HG03575 (cell line): Measurements from ENCODE around the gene AARS1.
"Not testable (repeated sequence)": the region's sequence is repeated elsewhere in the genome, so short reads cannot be mapped to it uniquely, and the experiment has no call there.

Experiments
- ATAC-seq: cut with Tn5 transposase; IDR thresholded peaks from one replicate; pipeline ENCODE4 v1.9.1; 2021; ENCODE audit not compliant: unreplicated experiment, insufficient number of reproducible peaks, low FRiP score; ENCODE audit errors: extremely low read depth

Gene AARS1

DNA sequence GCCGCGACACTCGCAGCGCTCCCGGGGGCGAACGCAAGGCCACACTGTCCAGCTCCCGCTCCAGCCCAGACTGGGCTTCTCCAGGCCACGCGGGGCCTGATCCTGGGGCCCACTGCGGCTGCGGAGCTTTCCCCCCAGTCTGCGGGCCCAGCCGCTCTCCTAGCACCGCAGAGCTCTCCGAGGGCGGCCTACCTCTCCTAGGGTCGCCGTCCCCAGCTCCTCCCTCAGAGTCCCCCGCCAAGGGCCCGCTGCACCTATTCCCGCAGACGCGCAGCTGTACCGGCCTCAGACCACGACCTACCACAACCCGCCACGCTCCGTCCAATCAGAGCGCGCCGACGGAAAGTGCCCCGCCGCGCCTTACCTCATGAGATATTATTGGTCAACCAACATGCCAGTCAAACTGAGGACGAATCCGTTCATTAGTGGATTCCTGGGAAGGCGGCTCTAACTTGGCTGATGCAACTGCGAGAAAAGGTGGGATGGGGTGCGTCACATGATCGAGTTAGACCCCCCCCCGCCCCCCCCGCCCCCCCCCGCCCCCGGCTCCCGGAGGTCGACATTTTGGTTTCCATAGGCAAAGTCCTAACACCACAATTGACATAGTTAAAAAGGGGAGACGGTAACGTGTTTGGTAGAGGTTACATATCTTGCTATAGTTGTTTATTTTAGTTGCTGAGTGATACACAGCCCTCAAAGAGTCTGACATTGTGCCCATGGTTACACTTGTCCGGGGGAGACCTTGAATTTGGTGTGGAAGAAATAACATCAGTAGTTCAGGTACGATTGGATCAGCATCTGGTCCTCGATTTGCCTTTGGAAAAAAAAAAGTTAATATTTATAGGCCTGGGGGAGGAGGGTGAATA is at the start of gene AARS1:
AARS1 (minus strand) TSS at position 278 of the 866 bp plus-strand sequence. CDS start 6,743 bp downstream, outside the sequence.
- ATAC-seq: peak; percentile 42

DNA sequence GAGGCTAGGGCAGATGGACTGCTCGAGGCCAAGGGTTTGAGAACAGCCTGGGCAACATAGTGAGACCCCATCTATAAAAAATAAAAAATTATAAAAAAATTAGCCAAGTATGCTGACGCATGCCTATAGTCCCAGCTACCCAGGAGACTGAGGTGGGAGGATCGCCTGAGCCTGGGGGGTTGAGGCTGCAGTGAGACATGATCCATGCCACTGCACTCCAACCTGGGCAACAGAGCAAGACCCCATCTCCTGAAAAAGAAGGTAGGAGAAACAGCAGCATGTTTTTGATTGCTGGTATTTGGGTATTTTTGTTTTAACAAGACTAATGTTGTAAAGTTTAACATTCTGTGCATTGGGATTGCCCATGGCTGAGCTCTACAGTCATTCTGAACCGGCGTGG is 48.5 kb upstream of the AARS1 start:
- ATAC-seq: no peak

DNA sequence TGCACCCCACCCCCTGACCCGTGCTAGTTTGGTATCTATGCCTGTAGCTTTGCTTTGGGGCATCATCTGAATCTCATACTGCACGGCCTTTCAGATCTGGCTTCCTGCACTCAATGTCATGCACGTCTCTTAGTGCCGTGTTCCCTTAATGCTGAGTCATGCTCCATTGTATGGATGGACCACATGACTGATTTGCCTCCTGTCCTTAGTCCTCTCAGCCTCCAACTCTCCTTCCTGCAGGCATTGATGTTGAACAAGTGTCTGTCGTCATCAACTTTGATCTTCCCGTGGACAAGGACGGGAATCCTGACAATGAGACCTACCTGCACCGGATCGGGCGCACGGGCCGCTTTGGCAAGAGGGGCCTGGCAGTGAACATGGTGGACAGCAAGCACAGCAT is 43.4 kb upstream of the AARS1 start:
- ATAC-seq: not testable (repeated sequence)

DNA sequence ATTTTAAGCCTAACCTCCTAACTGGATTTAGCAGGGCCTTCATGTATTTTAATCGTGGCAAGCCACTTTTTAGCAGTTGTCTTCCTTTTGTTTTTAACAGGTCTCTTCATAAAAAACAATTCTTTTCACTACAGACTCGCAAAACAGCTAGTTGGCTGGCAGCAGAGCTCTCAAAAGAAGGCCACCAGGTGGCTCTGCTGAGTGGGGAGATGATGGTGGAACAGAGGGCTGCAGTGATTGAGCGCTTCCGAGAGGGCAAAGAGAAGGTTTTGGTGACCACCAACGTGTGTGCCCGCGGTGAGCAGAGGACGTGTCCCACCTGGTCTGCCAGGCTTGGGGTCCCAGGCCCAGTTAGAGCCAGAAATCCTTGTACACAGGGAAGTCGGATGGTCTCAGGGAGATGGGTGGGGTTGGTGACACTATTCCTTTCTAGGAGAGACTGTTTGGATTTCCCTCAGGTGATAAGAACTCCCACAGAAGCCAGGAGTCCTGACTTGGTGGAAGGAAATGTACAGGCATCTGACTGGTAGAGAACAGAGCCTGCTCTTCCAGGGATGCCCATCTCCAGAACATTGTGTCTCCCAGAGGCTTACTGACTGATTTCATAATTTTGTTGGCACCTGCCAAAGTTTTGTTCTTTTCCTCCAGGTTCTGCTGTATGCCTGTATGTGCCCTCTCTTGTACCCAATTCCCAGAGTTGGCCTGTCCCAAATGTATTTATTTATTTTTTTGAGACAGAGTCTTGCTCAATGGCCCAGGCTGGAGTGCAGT is 42.5 kb upstream of the AARS1 start:
- ATAC-seq: no peak

DNA sequence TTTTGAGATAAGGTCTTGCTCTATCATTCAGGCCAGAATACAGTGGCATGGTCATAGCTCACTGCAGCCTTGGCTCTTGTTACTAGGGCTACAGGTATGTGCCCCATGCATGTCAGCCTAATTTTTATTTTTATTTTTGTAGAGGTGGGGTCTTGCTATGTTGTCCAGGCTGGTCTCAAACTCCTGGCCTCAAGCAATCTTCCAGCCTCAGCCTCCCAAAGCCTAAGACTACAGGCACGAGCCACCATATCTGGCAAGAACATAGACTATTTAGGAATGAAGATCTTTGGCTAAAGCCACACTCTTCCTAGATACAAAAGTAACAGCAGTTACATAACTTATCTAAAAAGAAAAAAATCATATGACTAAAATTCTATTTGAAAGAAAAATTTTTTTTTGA is 41.8 kb upstream of the AARS1 start:
- no peak for ATAC-seq

DNA sequence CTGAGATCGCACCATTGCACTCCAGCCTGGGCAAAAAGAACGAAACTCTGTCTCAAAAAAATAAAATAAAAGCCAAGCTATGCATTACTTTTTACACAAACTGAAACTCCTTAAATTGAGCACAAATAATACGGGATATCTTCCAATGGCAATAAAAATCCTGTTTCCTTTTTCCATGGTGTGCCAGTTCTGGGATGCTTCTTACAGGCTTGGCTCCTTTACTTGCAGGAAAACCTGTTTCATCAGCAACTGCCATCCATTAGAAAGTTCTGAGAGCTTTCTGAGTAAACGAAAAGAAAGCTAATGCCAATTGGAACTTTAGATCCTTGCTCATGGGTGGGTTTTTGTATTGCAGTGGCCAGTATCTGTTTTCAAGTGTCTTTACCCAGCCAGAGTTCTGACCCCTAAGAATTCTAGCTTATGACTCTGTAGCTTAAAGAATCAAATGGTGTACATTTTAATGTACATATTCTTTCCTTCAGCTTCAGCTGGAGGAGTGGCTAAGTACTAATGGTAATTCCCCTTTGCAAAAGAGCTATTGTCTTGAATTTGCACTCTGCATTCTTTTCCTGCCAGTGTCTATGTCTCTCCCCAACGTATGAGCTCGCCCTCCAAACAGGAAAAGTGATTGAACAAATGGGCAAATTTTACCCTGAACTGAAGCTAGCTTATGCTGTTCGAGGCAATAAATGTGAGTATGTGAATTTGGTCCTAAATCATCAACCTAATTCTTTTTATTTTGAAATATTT is 35.9 kb upstream of the AARS1 start:
- no peak for ATAC-seq

DNA sequence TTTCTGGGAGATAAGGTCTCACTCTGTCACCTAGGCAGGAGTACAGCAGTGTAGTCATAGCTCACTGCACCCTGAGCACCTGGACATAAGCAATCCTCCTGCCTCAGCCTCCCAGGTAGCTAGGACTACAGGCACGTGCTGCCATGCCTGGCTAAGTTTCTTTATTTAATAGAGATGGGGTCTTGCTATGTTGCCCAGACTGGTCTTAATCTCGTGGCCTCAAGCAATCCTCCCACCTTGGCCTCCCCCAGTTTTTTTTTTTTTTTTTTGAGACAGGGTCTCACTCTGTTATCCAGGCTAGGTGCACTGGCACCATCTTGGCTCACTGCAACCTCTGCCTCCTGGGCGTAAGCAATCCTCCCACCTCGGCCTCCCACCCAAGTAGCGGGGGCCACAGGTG is 30.8 kb upstream of the AARS1 start:
- no peak for ATAC-seq

DNA sequence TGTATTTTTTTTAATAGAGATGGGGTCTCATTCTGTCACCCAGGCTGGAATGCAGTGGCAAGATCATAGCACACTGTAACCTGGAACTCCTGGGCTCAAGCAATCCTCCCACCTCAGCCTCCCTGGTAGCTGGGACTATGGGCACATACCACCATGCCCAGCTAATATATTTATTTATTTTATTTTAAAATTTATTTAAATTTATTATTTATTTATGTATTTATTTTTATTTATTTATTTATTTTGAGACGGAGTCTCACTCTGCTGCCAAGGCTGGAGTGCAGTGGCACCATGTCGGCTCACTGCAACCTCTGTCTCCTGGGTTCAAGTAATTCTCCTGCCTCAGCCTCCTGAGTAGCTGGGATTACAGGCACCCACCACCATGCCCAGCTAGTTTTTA is 18.4 kb upstream of the AARS1 start:
- ATAC-seq: not testable (repeated sequence)

DNA sequence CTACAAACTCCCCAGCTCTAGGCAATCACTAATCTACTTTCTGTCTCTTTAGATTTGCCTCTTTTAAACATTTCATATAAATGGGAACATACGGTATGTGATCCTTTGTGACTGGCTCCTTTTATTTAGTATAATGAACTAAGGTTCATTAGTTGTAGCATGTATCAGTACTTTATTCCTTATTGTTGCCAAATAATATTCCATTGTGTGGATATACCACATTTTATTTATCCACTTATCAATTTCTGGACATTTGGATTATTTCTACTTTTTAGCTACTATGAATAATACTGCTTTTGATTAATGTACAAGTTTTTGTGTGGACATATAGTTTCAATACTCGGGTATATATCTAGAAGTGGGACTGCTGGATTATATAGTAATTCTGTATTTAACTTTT is 17.6 kb upstream of the AARS1 start:
- no peak for ATAC-seq

DNA sequence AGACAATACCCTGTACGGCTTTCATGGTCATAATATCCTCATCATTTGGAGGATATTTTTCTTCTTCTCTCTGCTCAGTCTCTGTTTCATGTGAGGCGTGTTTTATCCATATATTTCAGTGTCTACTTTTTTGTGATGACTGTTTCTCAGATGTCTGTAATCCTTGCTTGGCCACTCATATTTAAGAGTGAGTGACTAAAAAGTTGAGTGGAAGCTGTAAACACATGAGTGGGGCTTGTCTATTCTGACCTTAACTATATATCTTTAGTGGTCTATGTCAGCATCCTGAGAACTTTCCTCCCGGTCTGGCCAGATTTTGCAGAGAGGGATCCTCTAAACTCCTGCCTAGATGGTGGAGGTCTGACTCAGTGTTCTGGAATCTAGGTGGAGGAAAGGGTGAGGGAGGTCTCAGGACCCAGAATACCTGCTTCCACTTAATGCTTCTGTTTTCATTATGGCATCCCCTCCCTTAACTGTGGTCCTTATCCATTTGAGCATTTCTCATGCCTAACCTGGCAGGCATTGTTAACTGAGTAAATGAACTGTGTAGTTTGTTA is 15.7 kb upstream of the AARS1 start:
- no peak for ATAC-seq

DNA sequence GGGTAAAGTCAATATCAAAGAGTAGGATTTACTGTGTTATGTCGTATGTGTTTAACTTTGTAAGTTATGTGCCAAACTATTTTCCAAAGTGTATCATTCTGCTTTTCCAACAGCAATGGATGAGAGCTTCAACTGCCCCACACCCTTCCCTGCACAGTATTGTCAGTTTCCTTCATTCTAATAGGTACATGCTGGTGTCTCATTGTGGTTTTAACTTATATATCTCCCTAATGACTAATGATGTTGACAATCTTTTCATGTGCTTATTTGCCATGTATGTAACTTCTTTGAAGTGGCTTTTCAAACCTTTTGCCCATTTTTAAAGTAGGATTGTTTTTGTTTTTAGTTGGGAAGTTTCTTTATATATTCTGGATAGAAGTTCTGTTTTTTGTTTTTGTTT is 13.4 kb upstream of the AARS1 start:
- ATAC-seq: no peak

DNA sequence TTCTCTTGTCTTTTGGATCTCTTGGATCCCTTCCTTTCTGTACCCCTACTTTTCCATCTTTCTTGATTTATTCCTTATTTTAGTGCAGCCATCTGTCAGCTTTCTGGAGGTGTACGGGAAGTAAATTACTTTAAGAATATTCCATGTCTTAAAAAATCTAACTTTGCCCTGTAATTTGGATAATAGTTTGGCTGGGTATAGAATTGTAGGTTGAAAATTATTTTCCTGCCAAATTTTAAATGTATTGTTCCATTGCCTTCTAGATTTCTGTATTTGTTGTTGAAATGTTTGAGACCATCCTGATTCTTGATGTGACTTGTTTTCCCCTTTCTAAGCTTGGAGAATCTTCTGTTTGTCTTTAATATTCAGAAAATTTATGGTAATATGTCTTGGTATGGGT is 11.8 kb upstream of the AARS1 start:
- no peak for ATAC-seq

DNA sequence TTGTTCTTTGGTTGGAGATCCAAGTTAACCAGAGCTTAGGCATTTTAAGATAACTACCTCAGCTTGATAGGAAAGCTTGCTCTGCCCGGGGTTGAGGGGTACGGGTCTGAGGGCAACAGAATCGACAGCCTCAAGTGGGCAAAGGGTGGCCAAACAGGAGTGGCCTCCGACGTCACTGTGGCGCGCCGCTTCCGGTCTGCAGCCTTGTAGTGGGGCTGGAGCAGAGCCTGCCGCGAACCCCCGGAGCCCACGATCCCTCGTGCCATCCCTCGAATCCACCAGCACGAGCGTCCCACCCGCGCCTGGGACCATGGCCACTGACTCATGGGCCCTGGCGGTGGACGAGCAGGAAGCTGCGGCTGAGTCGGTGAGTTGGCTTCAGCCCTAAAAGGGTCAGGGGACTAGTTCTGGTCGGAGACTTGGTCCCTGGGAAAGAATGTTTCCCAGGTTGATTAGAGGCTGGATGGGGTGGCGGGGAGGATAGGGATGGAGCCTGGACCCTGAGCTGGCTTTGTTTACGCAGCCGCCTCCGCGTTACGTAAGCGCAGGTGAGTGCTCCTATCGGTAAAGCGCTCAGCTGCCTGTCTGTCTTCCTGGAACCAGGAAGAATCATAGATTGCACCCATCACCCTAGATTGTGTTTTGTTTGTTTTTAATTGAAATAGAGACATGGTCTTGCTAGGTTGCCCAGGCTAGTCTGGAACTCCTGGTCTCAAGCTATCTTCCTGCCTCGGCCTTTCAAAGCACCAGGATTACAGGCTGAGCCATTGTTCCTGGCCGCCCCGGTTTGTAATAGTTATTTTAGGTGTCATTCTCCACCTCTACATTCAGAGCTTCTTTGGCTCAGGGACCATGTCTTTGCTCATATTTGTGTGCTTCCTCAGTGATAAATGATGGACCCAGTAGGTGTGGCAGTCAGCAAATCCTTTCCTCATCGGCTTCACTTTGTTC is 10.0 kb upstream of the AARS1 start, which contains the start of gene DDX19B:
DDX19B (plus strand) TSS at position 199 of the 951 bp plus-strand sequence; CDS start at position 311, 112 bp downstream.
- no peak for ATAC-seq

DNA sequence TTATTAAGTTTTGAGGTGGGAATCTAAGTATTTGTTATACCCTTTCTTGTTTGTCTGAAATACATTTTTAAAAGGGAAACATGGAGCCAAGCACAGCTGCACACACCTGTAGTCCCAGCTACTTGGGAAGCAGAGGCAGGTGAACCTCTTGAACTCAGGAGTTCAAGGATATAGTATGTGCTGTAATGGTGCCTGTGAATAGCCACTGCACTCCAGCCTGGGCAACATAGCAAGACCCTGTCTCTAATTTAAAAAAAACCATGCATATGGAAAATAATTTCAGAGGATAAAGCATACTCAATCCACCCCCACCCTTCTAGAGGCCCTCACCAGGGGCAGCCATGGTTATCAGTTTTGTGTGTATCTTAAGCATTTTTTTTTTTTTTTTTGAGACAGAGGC is 6.3 kb upstream of the AARS1 start:
- ATAC-seq: no peak

DNA sequence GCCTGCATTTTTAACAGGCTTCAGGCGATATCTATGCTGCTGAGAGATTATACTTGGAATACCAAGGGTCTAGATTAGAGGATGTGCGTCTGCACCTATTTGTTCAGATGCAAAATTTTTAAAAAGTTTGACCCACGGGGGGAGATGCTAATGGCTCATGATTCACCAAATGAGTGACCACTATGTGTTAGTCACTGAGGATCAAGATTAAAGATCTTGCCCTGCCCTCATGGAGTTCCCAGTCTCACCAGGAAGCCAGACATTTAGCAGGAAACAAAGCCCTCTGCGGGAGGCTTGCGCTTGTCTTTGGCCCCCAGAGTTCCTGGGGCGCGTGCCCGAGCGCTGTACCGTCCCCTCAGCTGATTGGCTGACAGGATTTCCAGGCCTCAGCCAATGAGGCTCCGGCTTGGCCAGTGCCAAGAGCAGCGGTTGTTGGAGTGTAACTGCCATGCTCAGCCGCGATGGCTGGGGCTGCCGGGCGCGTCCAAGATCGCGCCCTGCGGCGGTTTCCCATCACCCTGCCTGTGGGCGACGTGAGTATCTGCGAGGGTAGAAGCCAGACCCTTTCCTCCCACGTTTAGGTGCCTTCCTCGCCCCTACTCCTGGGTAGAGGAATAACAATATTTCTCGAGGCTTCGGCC is 5.2 kb upstream of the AARS1 start:
- ATAC-seq: no peak

DNA sequence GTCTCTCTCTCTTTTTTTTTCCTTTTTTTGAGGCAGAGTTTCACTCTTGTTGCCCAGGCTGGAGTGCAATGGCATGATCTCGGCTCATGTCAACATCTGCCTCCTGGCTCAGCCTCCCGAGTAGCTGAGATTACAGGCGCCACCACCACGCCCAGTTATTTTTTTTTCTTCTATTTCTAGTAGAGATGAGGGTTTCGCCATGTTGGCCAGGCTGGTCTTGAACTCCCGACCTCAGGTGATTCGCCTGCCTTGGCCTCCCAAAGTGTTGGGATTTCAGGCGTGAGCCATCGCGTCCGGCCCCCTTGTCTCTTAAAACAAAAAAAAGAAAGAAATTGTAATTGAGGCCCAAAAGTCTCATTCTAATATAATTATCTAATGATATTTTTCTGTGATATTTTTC is 2.8 kb upstream of the AARS1 start:
- ATAC-seq: not testable (repeated sequence)

DNA sequence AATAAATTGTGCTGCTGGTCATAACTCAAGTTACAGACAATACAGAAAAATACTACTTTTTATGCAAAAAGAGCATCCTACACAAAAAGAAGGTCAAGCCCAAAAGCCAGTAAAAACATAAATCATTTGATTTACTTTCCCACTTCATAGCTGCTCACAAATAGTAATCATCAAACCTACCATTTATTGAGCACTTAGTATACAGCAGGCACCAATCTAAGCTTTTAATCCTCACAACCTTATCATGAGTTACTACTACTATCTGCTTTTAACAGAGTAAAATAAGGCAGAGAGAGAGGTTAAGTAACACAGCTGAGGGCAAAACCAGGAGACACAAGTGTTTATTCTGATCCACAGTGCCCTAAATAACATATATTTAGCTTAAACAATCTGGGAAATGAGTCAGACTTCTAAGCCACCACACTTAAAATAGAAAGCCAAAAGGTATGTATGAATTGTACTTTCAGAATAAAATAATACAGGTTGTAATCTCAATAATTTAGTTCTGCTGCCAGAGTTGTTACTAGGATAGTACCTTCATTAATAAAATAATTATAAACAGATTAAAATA is 1.7 kb upstream of the AARS1 start:
- ATAC-seq: no peak
